Activated CD4-positive, alpha-beta T cell treated with anti-CD3 and anti-CD28 coated beads for 36 hours (primary cell): ENCODE data around the gene C1QTNF5. TPM values are rescaled to one million over a fixed set of nuclear protein-coding genes. Genes with fewer than 3 reads are reported as not detected.

ENCODE experiments used
- ATAC-seq: fragments of 200-7000 bp; cut with Tn5 transposase; one replicate; pipeline ENCODE4 v1.10.0; 2021; ENCODE audit warnings: mild to moderate bottlenecking, moderate library complexity
- CTCF ChIA-PET: fragments of 350-600 bp; sonication (Branson Sonifier 250); formaldehyde crosslinking; loops from one replicate; lab custom pipeline; 2021; ENCODE audit warnings: antibody characterized with exemption; lab: Charles Lee
- POLR2A ChIA-PET: fragments of 350-600 bp; sonication (Branson Sonifier 250); formaldehyde crosslinking; loops from one replicate; lab custom pipeline; 2021; ENCODE audit warnings: antibody characterized with exemption, inconsistent platforms; lab: Charles Lee
- DNase-seq: peaks from one replicate; pipeline ENCODE4 v3.0.0-alpha.2; 2020
- H3K27ac Mint-ChIP-seq: one replicate; pipeline ENCODE4 v1.8.0; 2021; ENCODE audit warnings: mixed read lengths
- H3K27me3 Mint-ChIP-seq: one replicate; pipeline ENCODE4 v1.8.0; 2021; ENCODE audit warnings: mixed read lengths
- H3K36me3 Mint-ChIP-seq: one replicate; pipeline ENCODE4 v1.8.0; 2021; ENCODE audit warnings: low read depth, mixed read lengths
- H3K4me1 Mint-ChIP-seq: one replicate; pipeline ENCODE4 v1.8.0; 2021; ENCODE audit warnings: mixed read lengths
- H3K4me3 Mint-ChIP-seq: one replicate; pipeline ENCODE4 v1.8.0; 2021; ENCODE audit warnings: mild to moderate bottlenecking, moderate library complexity, mixed read lengths
- H3K9me3 Mint-ChIP-seq: one replicate; pipeline ENCODE4 v1.8.0; 2021; ENCODE audit warnings: low read depth, mixed read lengths
- intact Hi-C, 2 experiments: fragments of 100-400 bp; cut with DNase I in 1 of 2; cut with micrococcal nuclease in 1 of 2; formaldehyde crosslinking; loops; one replicate each; pipeline versions ENCODE4 v1.14.2 to v1.15.1; 2022 to 2024; cut with DNase I, micrococcal nuclease
- total RNA-seq, 2 experiments: library from RNA; stranded (reverse); gene quantifications; one replicate each; pipeline ENCODE4 v1.2.3, GENCODE V29; 2021

C1QTNF5 gene
- total RNA-seq, 2 experiments from 2014 or later, result not detected

DNA sequence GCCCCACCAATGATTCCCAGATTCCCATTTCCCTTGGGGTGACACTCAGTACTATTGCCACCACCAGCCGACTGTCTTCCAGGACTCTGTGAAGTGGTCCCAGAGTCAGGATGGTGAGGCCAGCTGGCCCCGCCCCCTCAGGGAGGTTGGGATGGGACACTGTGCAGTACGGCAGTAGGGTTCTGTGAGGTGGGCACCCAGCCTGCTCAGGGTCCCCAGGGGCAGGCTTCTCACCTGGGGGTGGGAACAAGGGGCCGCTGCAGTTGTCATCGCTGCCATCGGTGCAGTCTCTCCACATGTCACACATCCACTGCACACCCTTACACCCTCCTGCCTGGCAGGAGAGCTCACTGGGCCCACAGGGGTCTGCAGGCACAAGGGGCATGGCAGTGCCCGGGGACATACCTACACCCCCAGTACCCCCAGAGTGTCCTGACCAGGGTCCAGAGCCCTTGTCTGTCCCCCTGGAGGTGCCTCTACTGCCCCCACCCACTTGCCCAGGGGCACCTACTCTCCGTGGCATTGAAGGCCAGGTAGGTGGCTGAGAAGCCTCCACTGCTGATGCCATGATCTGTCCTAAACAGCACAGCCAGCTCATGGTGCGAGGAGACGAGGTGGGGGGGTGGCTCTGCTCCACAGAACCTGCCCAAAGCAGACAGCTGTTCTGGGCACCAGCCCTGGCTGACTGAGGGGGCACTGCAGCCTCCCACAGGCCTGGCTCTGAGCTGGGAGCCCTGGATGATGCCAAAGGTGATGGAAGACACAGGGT is 1.9 kb upstream of the C1QTNF5 start:
- peaks cover 13% of the 10 kb centered on the region for H3K4me1 Mint-ChIP-seq
- H3K27me3 Mint-ChIP-seq, result peaks cover 34% of the 10 kb centered on the region
- no peaks in the 10 kb centered on the region for H3K9me3 Mint-ChIP-seq
- intact Hi-C loops, result no loop called here
- no peak overlapping the region for H3K27ac Mint-ChIP-seq
- ATAC-seq, result no peak
- ChIA-PET POLR2A (no interaction called here), CTCF (interaction anchor here (1.0 to 4.3 kb wide), 4 partner anchors 8 to 132 kb away, joined by 4 to 25 read pairs (median 8); partner anchors contain the start of gene RNF26)
- no peak overlapping the region for H3K4me3 Mint-ChIP-seq
- H3K36me3 Mint-ChIP-seq, result peaks cover 2% of the 10 kb centered on the region
- DNase-seq, result no peak

GRCh38 chr11:119342023-119342300 is 1.3 kb upstream of the C1QTNF5 start:
- Mint-ChIP-seq H3K27ac (no peak overlapping the region), H3K27me3 (peaks cover 32% of the 10 kb centered on the region), H3K4me3 (no peak overlapping the region), H3K36me3 (peaks cover 2% of the 10 kb centered on the region), H3K4me1 (peaks cover 13% of the 10 kb centered on the region), H3K9me3 (no peaks in the 10 kb centered on the region)
- CTCF ChIA-PET, result interaction anchor here (1.0 to 4.3 kb wide), 3 partner anchors 14 to 41 kb away, joined by 3 to 25 read pairs (median 11); no protein-coding TSS in a partner anchor
- DNase-seq (no peak), ATAC-seq (no peak)
- POLR2A ChIA-PET, result no interaction called here
- intact Hi-C loops, result no loop called here

DNA sequence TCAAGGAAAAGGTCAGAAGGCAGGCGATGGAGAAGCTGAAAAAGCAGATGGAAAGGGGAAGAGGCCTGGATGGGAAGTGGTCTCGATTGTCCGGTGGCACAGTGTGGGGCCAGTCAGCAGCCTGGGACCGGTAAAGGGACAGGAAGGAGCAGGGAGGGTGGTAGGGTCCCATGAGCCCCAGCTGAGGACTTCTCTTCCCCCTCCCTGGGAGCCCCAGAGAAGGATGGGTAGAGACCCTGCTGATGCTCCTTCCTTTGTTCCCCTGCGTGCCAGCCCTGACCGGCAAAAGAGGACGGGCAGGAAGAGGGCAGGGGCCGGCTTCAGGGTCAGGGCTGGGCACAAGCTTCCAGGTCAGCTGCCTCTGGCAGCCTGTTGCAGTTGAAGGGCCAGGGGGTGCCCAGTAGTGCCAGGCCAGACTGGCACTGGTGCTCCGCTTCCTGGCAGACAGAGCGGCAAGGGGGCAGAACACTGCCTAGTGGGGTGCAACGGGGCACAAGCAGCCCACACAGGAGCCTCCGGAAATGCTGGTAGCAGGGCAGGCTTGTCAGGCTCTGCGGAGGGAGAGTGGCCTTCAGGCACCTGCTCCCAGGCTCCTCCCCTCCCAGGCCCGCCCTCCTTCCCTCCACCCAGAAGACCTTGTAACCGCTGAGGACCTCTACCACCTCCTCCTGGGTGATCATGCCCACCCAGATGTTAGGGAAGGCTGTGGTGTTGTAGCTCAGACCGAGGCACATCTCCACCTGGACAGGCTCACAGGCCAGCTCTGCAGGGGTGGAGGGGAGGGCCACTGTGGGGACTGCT is 739 bp upstream of the C1QTNF5 start:
- POLR2A ChIA-PET, result no interaction called here

DNA sequence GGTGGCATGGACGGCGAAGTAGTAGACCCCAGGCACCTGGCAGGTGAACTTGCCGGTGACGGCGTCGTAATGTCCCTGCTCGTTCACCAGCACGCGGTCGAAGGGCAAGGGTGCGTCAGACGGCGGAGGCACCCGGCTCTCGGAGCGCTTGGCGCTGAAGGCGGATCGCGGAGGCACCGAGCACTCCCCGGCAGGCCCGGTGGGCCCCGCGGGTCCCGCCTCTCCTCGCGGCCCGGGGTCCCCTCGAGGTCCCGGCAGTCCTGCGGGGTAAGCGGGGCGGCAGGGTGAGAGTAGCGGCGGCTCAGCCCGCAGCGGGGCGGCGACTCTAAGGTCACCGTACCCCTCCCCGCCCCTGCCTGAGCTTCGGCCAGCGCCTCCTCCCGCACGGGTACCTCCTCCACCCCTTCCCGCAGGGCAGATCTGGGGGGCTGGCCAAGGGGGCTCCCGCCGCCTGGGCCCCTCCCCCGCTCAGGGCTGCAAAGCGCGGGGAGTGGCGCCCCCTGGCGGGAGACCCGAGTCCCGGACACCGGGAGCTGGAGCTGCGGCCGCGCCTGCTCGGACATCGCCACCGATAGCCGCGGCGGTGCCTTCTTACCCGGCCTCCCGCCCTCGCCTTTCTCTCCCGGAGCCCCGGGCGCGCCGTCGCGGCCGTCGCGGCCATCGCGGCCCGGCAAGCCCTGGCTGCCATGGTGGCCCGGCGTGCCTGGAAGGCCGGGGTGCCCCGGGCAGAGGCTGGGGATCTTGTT is 921 bp downstream of the C1QTNF5 start:
- H3K4me1 Mint-ChIP-seq, result peaks cover 34% of the 10 kb centered on the region
- peaks cover 27% of the 10 kb centered on the region for H3K27me3 Mint-ChIP-seq
- no peak overlapping the region for H3K27ac Mint-ChIP-seq
- DNase-seq (peak; percentile 70), ATAC-seq (peak; percentile 18)
- intact Hi-C loops, result loop anchor here in 1 of 2 experiments (2.0 to 5.0 kb wide), 2 partner anchors 133 to 273 kb away; partner anchors contain the start of gene VPS11
- H3K36me3 Mint-ChIP-seq, result peaks cover 7% of the 10 kb centered on the region
- ChIA-PET POLR2A (no interaction called here), CTCF (interaction anchor here (0.6 to 3.7 kb wide), 9 partner anchors 8 to 274 kb away, joined by 3 to 69 read pairs (median 3); no protein-coding TSS in a partner anchor)
- H3K4me3 Mint-ChIP-seq, result peak overlapping the region; percentile 21
- no peaks in the 10 kb centered on the region for H3K9me3 Mint-ChIP-seq

More for the DNA sequence above, 739 bp upstream of the C1QTNF5 start:
- Mint-ChIP-seq H3K27ac (no peak overlapping the region), H3K4me1 (peaks cover 18% of the 10 kb centered on the region), H3K4me3 (no peak overlapping the region), H3K27me3 (peaks cover 28% of the 10 kb centered on the region), H3K36me3 (peaks cover 4% of the 10 kb centered on the region), H3K9me3 (no peaks in the 10 kb centered on the region)
- DNase-seq (no peak), ATAC-seq (no peak)
- intact Hi-C loops, result no loop called here
- CTCF ChIA-PET, result interaction anchor here (0.6 to 2.1 kb wide), 5 partner anchors 15 to 129 kb away, joined by 3 to 11 read pairs (median 3); no protein-coding TSS in a partner anchor

- no peak overlapping the region for H3K27ac Mint-ChIP-seq
- ATAC-seq (no peak), DNase-seq (no peak)
- peak overlapping the region; percentile 21 for H3K4me3 Mint-ChIP-seq
- no peaks in the 10 kb centered on the region for H3K9me3 Mint-ChIP-seq
- H3K27me3 Mint-ChIP-seq, result peaks cover 27% of the 10 kb centered on the region
- H3K36me3 Mint-ChIP-seq, result peaks cover 7% of the 10 kb centered on the region
- POLR2A ChIA-PET, result interaction anchor here (1.0 to 1.3 kb wide), 3 partner anchors 18 to 244 kb away, joined by 4 to 5 read pairs (median 4); a partner anchor contains a TSS
- CTCF ChIA-PET, result interaction anchor here (0.5 to 3.7 kb wide), 26 partner anchors 10 to 975 kb away, joined by 3 to 69 read pairs (median 6); partner anchors contain the start of genes C2CD2L, CBL, MCAM and THY1
- H3K4me1 Mint-ChIP-seq, result peaks cover 34% of the 10 kb centered on the region
- intact Hi-C loops, result loop anchor here in 1 of 2 experiments (1.0 to 5.0 kb wide), 4 partner anchors 18 to 272 kb away; partner anchors contain the start of genes USP2 and VPS11
Observed at GRCh38 chr11:119338965-119339588, 1.6 kb downstream of the C1QTNF5 start.

- intact Hi-C loops, result loop anchor here in 1 of 2 experiments (1.0 to 5.0 kb wide), 4 partner anchors 17 to 272 kb away; partner anchors contain the start of genes USP2 and VPS11
- DNase-seq (peak; percentile 84), ATAC-seq (peak; percentile 51)
- Mint-ChIP-seq H3K4me3 (no peak overlapping the region), H3K9me3 (no peaks in the 10 kb centered on the region), H3K4me1 (peaks cover 34% of the 10 kb centered on the region), H3K36me3 (peaks cover 7% of the 10 kb centered on the region), H3K27me3 (peaks cover 24% of the 10 kb centered on the region), H3K27ac (no peak overlapping the region)
- CTCF ChIA-PET, result interaction anchor here (0.5 to 3.7 kb wide), 43 partner anchors 11 to 975 kb away, joined by 3 to 69 read pairs (median 5); partner anchors contain the start of genes C2CD2L, CBL, CENATAC and MCAM
- POLR2A ChIA-PET, result interaction anchor here (0.7 to 1.3 kb wide), 5 partner anchors 18 to 530 kb away, joined by 3 to 5 read pairs (median 4); a partner anchor contains a TSS
Observed at GRCh38 chr11:119338318-119338890, 2.3 kb downstream of the C1QTNF5 start.

GRCh38 chr11:119337581-119338317 is 2.9 kb downstream of the C1QTNF5 start:
- no peak overlapping the region for H3K4me3 Mint-ChIP-seq
- DNase-seq (no peak), ATAC-seq (no peak)
- no peak overlapping the region for H3K27ac Mint-ChIP-seq
- peaks cover 34% of the 10 kb centered on the region for H3K4me1 Mint-ChIP-seq
- peaks cover 22% of the 10 kb centered on the region for H3K27me3 Mint-ChIP-seq
- intact Hi-C loops, result loop anchor here in 1 of 2 experiments (1.0 to 5.0 kb wide), 4 partner anchors 16 to 271 kb away; partner anchors contain the start of genes USP2 and VPS11
- no peaks in the 10 kb centered on the region for H3K9me3 Mint-ChIP-seq
- H3K36me3 Mint-ChIP-seq, result peaks cover 7% of the 10 kb centered on the region
- CTCF ChIA-PET, result interaction anchor here (0.6 to 3.7 kb wide), 46 partner anchors 10 to 974 kb away, joined by 3 to 69 read pairs (median 5); partner anchors contain the start of genes C2CD2L, CBL, CENATAC and MCAM
- POLR2A ChIA-PET, result interaction anchor here (0.5 to 1.3 kb wide), 6 partner anchors 19 to 530 kb away, joined by 3 to 5 read pairs (median 4); a partner anchor contains a TSS

DNA sequence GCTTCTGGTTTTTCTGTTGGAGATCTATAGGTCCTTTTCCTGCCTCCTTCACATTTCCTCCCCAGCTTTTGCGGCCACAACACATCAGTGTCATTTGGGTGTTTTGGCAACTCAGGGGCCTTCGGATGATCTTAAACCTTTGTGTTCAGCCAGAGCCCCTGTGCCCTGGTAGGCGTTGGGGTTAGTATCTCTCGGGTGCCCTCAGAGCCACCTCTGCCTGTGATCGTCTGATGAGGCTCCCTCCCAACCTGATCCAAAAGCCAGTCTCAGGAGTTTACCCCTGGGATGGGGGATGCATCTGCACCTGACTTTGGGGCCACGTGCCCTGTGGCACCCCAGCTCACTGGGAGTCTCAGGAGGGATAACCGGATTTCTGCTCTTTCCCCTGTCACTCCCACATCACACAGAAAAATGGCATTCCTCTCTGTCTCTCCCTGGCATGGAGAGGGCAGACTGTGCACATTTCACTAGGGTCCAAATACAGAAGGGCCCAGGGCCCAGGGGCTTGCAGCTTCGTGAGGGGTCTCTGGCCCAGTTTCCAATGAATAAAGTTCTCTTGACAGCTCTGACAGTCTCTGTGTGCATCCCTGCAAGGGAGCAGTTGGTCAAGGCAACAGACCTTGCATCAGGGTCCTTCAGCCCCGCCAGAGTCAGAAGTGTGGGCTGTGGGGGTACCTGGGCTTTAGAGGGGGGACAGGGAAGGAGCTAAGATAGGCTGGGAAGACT is 3.8 kb downstream of the C1QTNF5 start:
- Mint-ChIP-seq H3K4me1 (peaks cover 34% of the 10 kb centered on the region), H3K27ac (no peak overlapping the region), H3K4me3 (peak overlapping the region; percentile 99), H3K27me3 (peaks cover 18% of the 10 kb centered on the region), H3K36me3 (peaks cover 7% of the 10 kb centered on the region), H3K9me3 (no peaks in the 10 kb centered on the region)
- no peak for ATAC-seq
- ChIA-PET CTCF (interaction anchor here (0.6 to 3.7 kb wide), 17 partner anchors 13 to 454 kb away, joined by 3 to 69 read pairs (median 5); partner anchors contain the start of genes CENATAC and USP2), POLR2A (interaction anchor here (0.5 kb wide), 1 partner anchor 174 kb away, joined by 3 read pairs; no protein-coding TSS in a partner anchor)
- intact Hi-C loops, result loop anchor here in 1 of 2 experiments (5.0 kb wide), 1 partner anchor 135 kb away; no protein-coding TSS in a partner anchor
- DNase-seq, result no peak
